Measurements from ENCODE around the gene ADAMTS15. TPM values are rescaled to one million over a fixed set of nuclear protein-coding genes. Genes with fewer than 3 reads are reported as not detected.

The ADAMTS15 gene
- total RNA-seq, 1 donor from 2014 or later, result 2.0 TPM

DNA sequence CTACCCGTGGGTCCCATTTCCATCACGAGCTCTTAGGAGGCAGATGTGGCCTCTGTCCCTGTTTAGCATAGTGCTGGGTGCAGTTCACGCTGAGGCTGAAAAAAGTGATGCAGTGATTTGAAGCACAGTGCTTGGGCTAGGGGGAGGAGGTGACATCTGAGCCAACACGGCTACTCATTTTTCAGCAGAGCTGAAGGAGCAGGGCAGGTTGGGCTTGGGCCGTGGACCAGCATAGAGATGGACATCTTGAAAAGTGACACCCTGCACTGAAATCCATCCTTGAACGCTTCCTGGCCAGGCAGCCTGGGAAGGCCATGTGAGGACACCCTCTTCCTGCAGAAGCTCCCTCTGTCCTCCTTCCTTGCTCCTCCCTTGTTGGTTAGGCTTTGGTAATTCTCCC, 66.4 kb downstream of the ADAMTS15 start:
- ATAC-seq, result no peak

- ATAC-seq, result no peak
Observed at GRCh38 chr11:130515829-130516553, 67.5 kb downstream of the ADAMTS15 start.

GRCh38 chr11:130516554-130517505, 68.4 kb downstream of the ADAMTS15 start:
- no peak for ATAC-seq

GRCh38 chr11:130518164-130518680, 69.8 kb downstream of the ADAMTS15 start:
- ATAC-seq, result no peak

DNA sequence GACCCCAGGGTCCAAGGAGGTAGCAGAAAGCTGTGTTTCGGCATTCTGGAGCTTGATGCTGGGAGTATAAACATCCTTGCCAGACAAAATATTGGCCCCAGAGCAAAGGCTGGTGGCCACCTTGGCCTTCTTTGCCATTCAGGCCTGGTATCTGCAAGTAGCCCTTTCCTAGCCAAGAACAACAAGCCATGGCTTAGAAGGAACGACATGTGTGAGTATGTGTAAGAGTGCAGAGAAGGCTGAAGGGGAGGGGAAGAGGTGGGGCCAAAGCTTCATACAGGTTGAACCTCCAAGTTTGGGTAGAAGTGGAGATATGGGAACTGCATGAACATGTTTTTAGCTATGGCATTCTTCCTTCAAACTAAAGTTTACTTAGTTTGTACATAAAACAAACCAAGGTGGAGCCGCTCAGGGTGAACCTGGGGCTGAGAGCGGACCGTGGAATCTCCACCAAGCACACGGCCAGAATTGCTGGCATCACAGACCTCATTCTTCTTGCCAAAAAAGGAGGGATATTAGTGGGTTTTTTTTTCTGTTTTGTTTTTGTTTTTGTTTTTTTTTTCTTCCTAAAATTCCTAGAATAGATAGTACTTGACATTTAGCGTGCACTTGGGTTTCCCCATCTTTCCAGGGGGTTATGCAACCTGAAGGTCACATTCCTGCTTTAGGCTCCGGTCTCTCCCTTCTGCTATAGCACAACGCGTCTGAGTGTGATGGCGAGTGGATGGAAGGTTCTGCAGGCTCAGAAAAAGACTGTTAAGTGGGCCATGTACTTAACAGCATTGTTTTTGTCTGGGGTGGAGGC, 70.9 kb downstream of the ADAMTS15 start:
- no peak for ATAC-seq

GRCh38 chr11:130520271-130520671, 71.8 kb downstream of the ADAMTS15 start:
- ATAC-seq, result no peak

GRCh38 chr11:130522284-130522961, 74.0 kb downstream of the ADAMTS15 start:
- peak; percentile 96 for ATAC-seq

- no peak for ATAC-seq
Observed at GRCh38 chr11:130523166-130523565, 74.7 kb downstream of the ADAMTS15 start.

DNA sequence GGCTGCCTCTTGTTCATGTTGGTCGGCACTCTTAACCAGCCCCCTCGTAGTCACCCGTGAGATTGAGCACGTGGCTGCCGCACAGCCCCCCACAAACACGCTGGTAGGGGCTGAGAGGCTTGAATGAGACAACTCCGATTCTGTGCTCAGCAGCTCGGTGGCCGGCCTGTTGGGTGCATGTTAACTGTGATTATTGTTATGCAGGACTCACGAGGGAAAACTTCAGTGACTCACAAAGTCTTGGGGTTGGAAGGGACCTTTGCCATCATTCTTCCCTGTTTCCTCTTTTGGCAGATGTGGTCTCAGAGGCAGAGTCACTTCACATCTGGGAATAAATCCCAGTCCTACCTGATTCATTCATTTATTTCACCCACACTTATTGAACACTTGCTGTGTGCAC, 75.2 kb downstream of the ADAMTS15 start:
- ATAC-seq, result no peak

GRCh38 chr11:130524132-130524790, 75.8 kb downstream of the ADAMTS15 start:
- no peak for ATAC-seq

- ATAC-seq, result no peak
Observed at GRCh38 chr11:130525307-130525706, 76.9 kb downstream of the ADAMTS15 start.

Other genes starting within 250 kb of the ADAMTS15 start
- 22.5 TPM for gene ZBTB44, start 133.7 kb upstream of the ADAMTS15 start, total RNA-seq
- gene ADAMTS8, start 20.0 kb upstream of the ADAMTS15 start, total RNA-seq, result 0.56 TPM

Measured in esophagus mucosa (tissue), 1 donor.